Frontal cortex (tissue), 4 donors: ENCODE data around the gene LENEP. TPM values are rescaled to one million over a fixed set of nuclear protein-coding genes. Genes with fewer than 3 reads are reported as not detected.

ENCODE experiments used
- DNase-seq, 2 donors: peaks; one replicate each; pipeline ENCODE4 v3.0.0; 2012; ENCODE audit warnings: low spot score in 2 of 2
- FAIRE-seq: peaks from 2 replicates; lab custom pipeline; 2012; peaks lifted over from hg19 to GRCh38; lab: Jason Lieb, UNC
- small RNA-seq: library from RNA; depleted of rRNA; stranded (forward); fragments of <200 nt; gene quantifications from one replicate; pipeline ENCODE3, GENCODE V24; 2014
- total RNA-seq: library from RNA; depleted of rRNA; stranded (reverse); fragments of >200 nt; gene quantifications from one replicate; pipeline ENCODE4 v1.2.3, GENCODE V29; 2014
- donor health status: control.
- donor health status: control.
- donor health status: control.

Gene LENEP
- total RNA-seq, 1 donor from 2014 or later, result 1.2 TPM

GRCh38 chr1:155040358-155041093, 47.1 kb downstream of the LENEP start:
- no peak for FAIRE-seq

GRCh38 chr1:155042789-155043188, 49.4 kb downstream of the LENEP start:
- FAIRE-seq, result no peak
- DNase-seq, result no peak

More at GRCh38 chr1:155040358-155041093, 47.1 kb downstream of the LENEP start:
- no peak for DNase-seq

- DNase-seq, result no peak
- FAIRE-seq, result no peak
Measured at GRCh38 chr1:155043301-155043702, 49.9 kb downstream of the LENEP start.

- DNase-seq (no peak), FAIRE-seq (no peak)
Measured at GRCh38 chr1:155043793-155044192, 50.4 kb downstream of the LENEP start.

Small RNA genes within 50 kb of the gene (small RNA-seq; reads per million reads assigned to genes)
- gene MIR4258 (not detected), gene RF00017 (not detected)

Other genes with a start within 250 kb of the LENEP start
- 2.4 TPM for gene KCNN3, start 123.3 kb upstream of the LENEP start, total RNA-seq
- 10.2 TPM for gene PMVK, start 56.9 kb upstream of the LENEP start, total RNA-seq
- gene PBXIP1, start 37.5 kb upstream of the LENEP start, total RNA-seq, result 15.1 TPM
- 9.4 TPM for gene PYGO2, start 31.8 kb upstream of the LENEP start, total RNA-seq
- gene SHC1, start 22.8 kb upstream of the LENEP start, total RNA-seq, result 6.9 TPM
- gene CKS1B, start 18.9 kb upstream of the LENEP start, total RNA-seq, result 12.6 TPM
- gene FLAD1, start 10.2 kb upstream of the LENEP start, total RNA-seq, result 17.9 TPM
- gene ZBTB7B, start 9.2 kb downstream of the LENEP start, total RNA-seq, result 0.82 TPM
- gene DCST2, start 40.2 kb downstream of the LENEP start, total RNA-seq, result under 0.01 TPM
- gene DCST1, start 40.2 kb downstream of the LENEP start, total RNA-seq, result not detected
- 11.8 TPM for gene ADAM15, start 57.7 kb downstream of the LENEP start, total RNA-seq
- 0.82 TPM for gene EFNA4, start 70.2 kb downstream of the LENEP start, total RNA-seq
- gene EFNA3, start 85.3 kb downstream of the LENEP start, total RNA-seq, result 9.8 TPM
- 4.1 TPM for gene EFNA1, start 134.3 kb downstream of the LENEP start, total RNA-seq
- gene SLC50A1, start 142.3 kb downstream of the LENEP start, total RNA-seq, result 4.9 TPM
- gene DPM3, start 146.9 kb downstream of the LENEP start, total RNA-seq, result 15.1 TPM
- gene KRTCAP2, start 179.7 kb downstream of the LENEP start, total RNA-seq, result 74.6 TPM
- 21.2 TPM for gene TRIM46, start 180.3 kb downstream of the LENEP start, total RNA-seq
- gene THBS3, start 214.3 kb downstream of the LENEP start, total RNA-seq, result 7.7 TPM
- 13.9 TPM for gene MTX1, start 215.1 kb downstream of the LENEP start, total RNA-seq